Renal pelvis (tissue), 4 donors: Measurements from ENCODE around the gene FGGY. TPM values are rescaled to one million over a fixed set of nuclear protein-coding genes. Genes with fewer than 3 reads are reported as not detected.
"Not testable (repeated sequence)": the region's sequence is repeated elsewhere in the genome, so short reads cannot be mapped to it uniquely, and the experiment has no call there.

Experiments
- DNase-seq: peaks from one replicate; pipeline ENCODE4 v3.0.0-alpha.2; 2013
- polyA plus RNA-seq, 3 donors: library from polyadenylated mRNA; unstranded; fragments of 120-200 nt; gene quantifications; one replicate each; pipeline ENCODE4 v1.2.1, GENCODE V29; 2013; ENCODE audit not compliant: insufficient read length in 3 of 3

The FGGY gene
- polyA plus RNA-seq, 3 donors, result 21.3 to 24.9 (median 23.3) TPM

DNA sequence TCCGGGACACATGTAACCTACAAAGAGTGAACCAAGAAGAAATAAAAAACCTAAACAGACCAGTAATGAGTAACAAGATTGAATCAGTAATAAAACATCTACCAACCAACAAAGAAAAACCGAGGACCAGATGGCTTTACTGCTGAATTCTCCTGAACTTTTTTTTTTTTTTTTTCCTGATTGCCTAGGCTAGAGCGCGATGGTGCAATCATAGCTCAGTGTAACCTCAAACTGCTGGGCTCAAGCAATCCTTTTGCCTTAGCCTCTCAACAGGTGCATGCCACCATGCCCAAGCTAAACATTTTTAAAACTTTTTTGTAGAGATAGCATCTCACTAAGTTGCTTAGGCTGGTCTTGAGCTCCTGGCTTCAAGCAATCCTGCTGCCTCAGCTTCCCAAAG, 11.2 kb upstream of the FGGY start:
- no peak for DNase-seq

- DNase-seq, result no peak
Observed at GRCh38 chr1:59288046-59288445, 8.8 kb upstream of the FGGY start.

- DNase-seq, result no peak
Observed at GRCh38 chr1:59289570-59289969, 7.3 kb upstream of the FGGY start.

GRCh38 chr1:59290193-59290949, 6.5 kb upstream of the FGGY start:
- no peak for DNase-seq

DNA sequence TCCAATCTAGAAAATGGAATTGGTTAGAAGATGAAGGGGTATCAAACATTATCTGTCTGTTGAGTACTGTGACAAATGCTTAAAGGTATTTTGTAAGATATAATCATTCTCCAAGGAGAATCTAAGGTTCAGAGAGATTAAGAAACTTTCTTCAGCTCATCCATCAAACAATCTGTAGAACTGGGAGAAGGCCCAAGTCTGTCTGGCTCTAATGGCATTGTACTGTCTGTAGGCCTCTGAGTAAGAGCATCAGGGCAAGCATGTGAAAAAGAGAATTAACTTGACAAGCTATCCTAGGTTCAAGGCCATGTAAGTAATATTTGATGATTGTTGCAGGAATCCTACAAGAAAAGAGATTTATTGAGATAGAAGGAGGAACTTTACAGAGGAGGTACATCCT, 5.3 kb upstream of the FGGY start:
- no peak for DNase-seq

DNA sequence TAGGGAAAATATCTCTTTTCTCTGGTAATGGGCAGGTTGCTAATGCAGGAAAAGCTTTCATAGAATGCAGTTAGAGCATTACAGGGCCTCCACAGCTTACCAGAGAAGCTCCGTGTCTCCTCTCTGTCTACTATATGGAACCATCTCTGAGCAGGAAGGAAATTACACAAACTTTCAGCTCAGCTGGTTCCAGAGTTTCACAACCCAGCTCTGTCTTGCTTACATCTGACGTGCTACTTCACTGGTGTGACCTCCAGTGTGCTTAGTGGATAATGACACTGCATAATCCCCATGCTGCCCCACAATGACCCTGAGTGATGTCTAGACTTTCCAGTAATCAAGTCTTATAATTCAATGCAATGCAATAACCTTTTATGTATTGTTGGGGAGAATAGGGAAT, 4.3 kb upstream of the FGGY start:
- DNase-seq, result no peak

DNA sequence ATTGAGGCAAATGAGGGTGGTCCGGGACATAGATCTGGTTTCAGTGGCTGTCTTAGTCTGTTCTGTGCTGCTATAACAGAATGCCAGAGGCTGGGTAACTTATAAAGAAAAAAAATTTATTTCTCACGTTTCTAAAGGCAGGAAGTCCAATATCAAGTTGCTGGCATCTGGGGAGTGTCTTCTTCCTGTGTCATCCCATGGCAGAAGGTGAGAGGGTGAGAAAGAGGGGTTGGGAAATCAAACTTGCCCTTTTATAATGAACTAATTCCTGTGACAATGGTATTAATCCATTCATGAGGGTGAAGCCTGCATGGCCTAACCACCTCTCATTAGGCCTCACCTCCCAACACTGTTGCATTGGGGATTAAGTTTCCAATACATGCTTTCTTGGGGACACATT, 3.7 kb upstream of the FGGY start:
- no peak for DNase-seq

- DNase-seq, result no peak
Observed at GRCh38 chr1:59293849-59294248, 3.0 kb upstream of the FGGY start.

DNA sequence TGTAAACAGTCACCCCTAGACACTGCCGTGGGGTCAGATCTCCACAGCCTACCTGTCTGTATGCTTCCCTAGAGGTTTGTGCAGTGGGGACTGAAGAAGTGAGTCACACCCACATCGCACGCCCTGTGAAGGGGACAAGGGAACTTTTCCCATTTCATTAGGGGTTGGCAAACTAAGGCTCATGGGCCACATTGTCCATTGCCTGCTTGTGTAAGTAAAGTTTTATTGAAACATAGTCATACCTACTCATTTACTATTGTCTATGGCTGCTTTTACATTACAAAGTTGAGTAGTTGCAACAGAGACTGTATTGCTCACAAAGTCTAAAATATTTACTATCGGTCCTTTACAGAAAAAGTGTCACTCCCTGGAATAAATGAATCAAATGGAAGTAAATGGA, 2.5 kb upstream of the FGGY start:
- DNase-seq, result no peak

DNA sequence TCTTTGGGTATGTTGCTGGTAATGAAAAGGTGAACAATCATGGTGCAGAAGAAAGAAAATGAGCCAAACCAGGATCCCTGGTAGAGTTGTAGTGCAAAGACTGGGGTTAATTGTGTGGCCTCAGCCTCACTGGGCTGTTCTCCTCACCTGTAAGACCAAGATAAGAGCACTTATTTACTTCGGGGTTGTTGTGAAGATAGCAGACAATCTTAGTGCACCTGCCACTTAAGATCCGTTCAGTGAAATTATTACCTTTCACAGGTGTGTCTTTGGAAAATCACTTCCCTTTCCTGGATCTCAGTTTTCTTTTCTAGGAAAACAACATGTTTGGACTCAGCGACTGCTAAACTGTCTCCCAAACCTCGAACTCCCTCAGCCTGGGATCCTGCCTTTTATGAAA, 1.3 kb upstream of the FGGY start:
- no peak for DNase-seq

DNA sequence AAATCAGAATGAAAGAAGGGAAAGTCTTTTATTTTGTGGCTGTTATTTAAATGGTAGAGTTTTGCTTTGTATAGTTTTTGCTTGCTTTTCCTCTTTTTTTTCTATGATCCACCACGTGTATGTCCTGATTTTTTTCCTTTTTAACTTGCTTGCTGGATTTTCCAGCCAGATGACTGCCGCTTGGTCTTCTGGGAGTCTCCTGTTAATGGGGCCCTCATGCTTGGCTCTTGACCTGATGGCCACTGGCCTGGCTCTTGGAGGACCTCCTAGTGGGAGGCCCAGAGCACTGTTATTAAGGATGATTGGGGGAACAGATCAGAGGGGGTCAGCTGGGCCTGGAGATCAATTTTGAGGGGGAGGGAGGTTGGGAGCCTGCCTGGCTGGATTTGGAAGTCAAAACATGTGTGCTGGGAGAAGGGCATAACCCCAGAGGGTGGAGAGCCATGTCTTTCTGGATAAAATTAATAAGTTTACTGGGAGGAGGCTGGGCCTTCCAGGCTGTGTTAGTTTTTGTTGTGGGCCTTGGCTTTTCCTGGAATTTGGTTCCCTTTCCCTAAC, 1.2 kb downstream of the FGGY start:
- no peak for DNase-seq

DNA sequence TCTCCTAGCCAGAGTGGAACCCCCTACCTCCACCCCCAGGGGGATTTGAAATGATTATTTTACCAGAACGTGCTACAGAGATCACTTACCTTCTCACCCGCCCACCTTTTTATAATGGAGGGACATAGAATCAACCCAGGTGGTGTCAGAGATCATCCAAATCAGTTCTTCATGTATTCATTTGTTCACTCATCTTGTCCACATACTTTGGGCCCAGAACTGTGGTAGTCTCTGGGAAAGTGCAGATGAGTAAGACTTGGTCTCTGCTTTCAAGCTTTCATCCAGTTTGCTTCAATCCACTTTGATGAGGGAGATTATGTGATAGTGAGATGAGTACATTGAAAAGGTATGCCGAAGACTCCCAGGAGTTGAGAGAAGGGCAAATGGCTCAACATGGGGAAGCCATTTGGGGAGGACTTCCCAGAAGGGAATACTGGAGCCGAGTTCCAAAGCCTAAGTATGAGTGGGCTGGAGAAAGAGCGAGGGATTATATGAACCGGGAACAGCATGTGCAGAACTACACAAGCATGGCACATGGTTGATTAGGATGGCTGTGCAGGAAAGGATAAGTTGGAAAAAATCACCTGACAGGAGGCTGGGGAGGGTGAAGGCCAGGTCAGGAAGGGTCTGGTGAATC, 1.9 kb downstream of the FGGY start:
- DNase-seq, result no peak

GRCh38 chr1:59299670-59300069, 2.8 kb downstream of the FGGY start:
- DNase-seq, result not testable (repeated sequence)

DNA sequence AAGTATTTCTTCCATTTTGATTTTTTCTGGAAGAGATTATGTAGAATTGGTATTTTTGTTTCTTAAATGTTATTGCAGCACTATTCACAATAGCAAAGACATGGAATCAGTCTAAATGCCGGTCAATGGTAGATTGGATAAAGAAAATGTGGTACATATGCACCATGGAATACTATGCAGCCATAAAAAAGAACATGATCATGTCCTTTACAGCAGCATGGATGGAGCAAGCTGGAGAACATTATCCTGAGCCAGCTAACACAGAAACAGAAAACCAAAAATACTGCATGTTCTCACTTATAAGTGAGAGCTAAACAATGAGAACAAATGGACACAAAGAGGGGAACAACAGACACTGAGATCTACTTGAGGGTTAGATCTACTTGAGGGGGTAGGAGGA, 5.4 kb downstream of the FGGY start:
- no peak for DNase-seq

- no peak for DNase-seq
Observed at GRCh38 chr1:59302871-59303270, 6.0 kb downstream of the FGGY start.

DNA sequence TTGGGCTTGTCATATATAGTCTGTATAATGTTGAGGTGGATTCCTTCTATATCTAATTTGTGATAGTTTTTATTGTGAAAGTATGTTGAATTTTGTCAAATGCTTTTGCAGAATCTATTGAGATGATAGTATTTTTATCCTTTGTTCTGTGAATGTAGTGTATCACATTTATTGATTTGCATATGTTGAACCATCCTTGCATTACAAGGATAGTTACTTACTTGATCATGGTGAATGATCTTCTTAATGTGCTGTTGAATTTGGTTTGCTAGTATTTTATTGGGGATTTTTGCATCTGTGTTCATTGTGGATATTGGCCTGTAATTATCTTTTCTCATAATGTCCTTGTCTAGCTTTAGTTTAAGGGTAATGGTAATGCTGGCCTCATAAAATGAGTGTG, 8.3 kb downstream of the FGGY start:
- no peak for DNase-seq

- no peak for DNase-seq
Observed at GRCh38 chr1:59307591-59307990, 10.7 kb downstream of the FGGY start.

GRCh38 chr1:59308839-59309238, 11.9 kb downstream of the FGGY start:
- no peak for DNase-seq

GRCh38 chr1:59309392-59309791, 12.5 kb downstream of the FGGY start:
- DNase-seq, result no peak

- DNase-seq, result no peak
Observed at GRCh38 chr1:59309795-59310548, 13.1 kb downstream of the FGGY start.

DNA sequence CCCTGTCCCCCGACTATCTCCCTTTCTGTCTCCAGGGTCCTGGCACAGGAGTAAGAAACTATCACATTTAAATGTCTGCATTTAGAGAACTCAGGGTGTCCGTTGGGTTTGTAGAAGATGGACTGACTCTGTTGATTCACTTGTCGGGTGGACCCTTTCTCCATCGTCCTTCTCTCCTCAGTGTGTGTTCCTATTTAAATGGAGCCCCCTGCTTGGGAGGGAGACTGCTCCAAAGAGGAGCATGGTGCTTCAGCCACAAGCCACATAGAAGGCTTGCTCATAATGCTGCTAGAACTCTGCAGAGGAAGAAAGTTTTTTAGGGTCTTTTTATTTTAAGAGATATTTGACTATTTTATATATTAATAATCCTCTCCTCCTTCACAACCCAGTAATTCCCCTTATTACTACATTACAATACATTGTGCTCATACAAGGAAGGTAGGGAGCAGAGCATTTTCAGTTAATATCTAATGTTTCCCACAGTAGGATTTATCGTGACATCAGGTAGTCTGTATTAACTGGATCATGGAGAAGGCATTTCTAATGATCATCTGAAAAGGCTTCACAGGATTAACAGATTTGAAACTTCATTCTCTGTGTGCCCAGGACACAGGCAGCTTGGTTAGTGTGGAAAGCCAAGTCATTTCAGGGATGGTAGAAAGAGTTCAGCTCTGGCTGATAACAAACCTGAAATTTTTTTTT, 13.8 kb downstream of the FGGY start:
- DNase-seq, result no peak
